Liver (tissue), 9 donors: ENCODE measurements around the gene OR2V1. TPM values are rescaled to one million over a fixed set of nuclear protein-coding genes. Genes with fewer than 3 reads are reported as not detected.

ENCODE experiments used
- DNase-seq: peaks from one replicate; pipeline ENCODE4 v3.0.0-alpha.2; 2017; ENCODE audit warnings: low spot score
- H3K27ac ChIP-seq, 2 donors: one replicate each; pipeline ENCODE4 v1.7.0; 2013; ENCODE audit warnings: inconsistent platforms in 2 of 2, low read length in 2 of 2, control low read depth in 1 of 2, low read depth in 1 of 2, mild to moderate bottlenecking in 1 of 2
- H3K27me3 ChIP-seq, 4 donors: one replicate each; pipeline versions ENCODE4 v1.6.1 to v1.7.0; 2013; ENCODE audit warnings: low read length in 3 of 4, inconsistent platforms in 1 of 4, mild to moderate bottlenecking in 1 of 4, moderate library complexity in 1 of 4; ENCODE audit not compliant: control insufficient read depth in 4 of 4, insufficient read depth in 4 of 4
- H3K36me3 ChIP-seq, 4 donors: one replicate each; pipeline versions ENCODE4 v1.6.1 to v1.7.0; 2013; ENCODE audit warnings: low read length in 3 of 4, mild to moderate bottlenecking in 3 of 4, low read depth in 1 of 4, moderate library complexity in 1 of 4; ENCODE audit not compliant: control insufficient read depth in 4 of 4, insufficient read depth in 3 of 4
- H3K4me1 ChIP-seq, 4 donors: one replicate each; pipeline versions ENCODE4 v1.6.1 to v1.7.0; 2013; ENCODE audit warnings: low read length in 3 of 4, mild to moderate bottlenecking in 3 of 4, moderate library complexity in 1 of 4; ENCODE audit not compliant: control insufficient read depth in 4 of 4, insufficient read depth in 4 of 4
- H3K4me3 ChIP-seq, 3 donors: one replicate each; pipeline versions ENCODE4 v1.6.1 to v1.7.0; 2013; ENCODE audit warnings: low read length in 3 of 3, control low read depth in 1 of 3, low read depth in 1 of 3, mild to moderate bottlenecking in 1 of 3
- H3K9ac ChIP-seq, 2 donors: one replicate each; pipeline ENCODE4 v1.7.0; 2013; ENCODE audit warnings: low read length in 2 of 2, mild to moderate bottlenecking in 2 of 2, moderate library complexity in 2 of 2, control low read depth in 1 of 2, low read depth in 1 of 2
- H3K9me3 ChIP-seq, 4 donors: one replicate each; pipeline versions ENCODE4 v1.6.1 to v1.7.0; 2013; ENCODE audit warnings: low read length in 3 of 4; ENCODE audit not compliant: control insufficient read depth in 4 of 4
- ATF3 ChIP-seq: IDR thresholded peaks from 2 replicates; pipeline ENCODE4 v1.6.1; 2016; ENCODE audit warnings: antibody characterized with exemption
- CTCF ChIP-seq: fragments of 150-350 bp; IDR thresholded peaks from 2 replicates; pipeline ENCODE4 v1.5.1; 2017; ENCODE audit warnings: improper control_type of control experiment, low read depth, low read length; ENCODE audit not compliant: missing input control
- EGR1 ChIP-seq, 2 donors: IDR thresholded peaks; 2 replicates each; pipeline ENCODE4 v1.6.1; 2016 to 2018; ENCODE audit warnings: antibody characterized with exemption in 2 of 2, low read depth in 2 of 2
- HNF4G ChIP-seq: IDR thresholded peaks from 2 replicates; pipeline ENCODE4 v1.6.1; 2016; ENCODE audit warnings: antibody characterized with exemption
- JUND ChIP-seq, 2 donors: IDR thresholded peaks; 2 replicates each; pipeline ENCODE4 v1.6.1; 2016; ENCODE audit warnings: antibody characterized with exemption in 2 of 2
- NR2F2 ChIP-seq: IDR thresholded peaks from 2 replicates; pipeline ENCODE4 v1.6.1; 2016; ENCODE audit warnings: antibody characterized with exemption
- RAD21 ChIP-seq, 2 donors: IDR thresholded peaks; 2 replicates each; pipeline ENCODE4 v1.6.1; 2016; ENCODE audit warnings: antibody characterized with exemption in 2 of 2, mild to moderate bottlenecking in 2 of 2
- REST ChIP-seq: IDR thresholded peaks from 2 replicates; pipeline ENCODE4 v1.6.1; 2016; ENCODE audit warnings: antibody characterized with exemption, mild to moderate bottlenecking
- RXRA ChIP-seq, 2 donors: IDR thresholded peaks; 2 replicates each; pipeline ENCODE4 v1.6.1; 2017 to 2018; ENCODE audit warnings: antibody characterized with exemption in 2 of 2, mild to moderate bottlenecking in 1 of 2
- SP1 ChIP-seq: IDR thresholded peaks from 2 replicates; pipeline ENCODE4 v1.6.1; 2018; ENCODE audit warnings: antibody characterized with exemption, mild to moderate bottlenecking
- TAF1 ChIP-seq: conservative IDR thresholded peaks from 2 replicates; pipeline ENCODE4 v1.6.1; 2016; ENCODE audit warnings: antibody characterized with exemption, mild to moderate bottlenecking
- YY1 ChIP-seq: IDR thresholded peaks from 2 replicates; pipeline ENCODE4 v1.6.1; 2016; ENCODE audit warnings: antibody characterized with exemption, mild to moderate bottlenecking
- ZBTB33 ChIP-seq: IDR thresholded peaks from 2 replicates; pipeline ENCODE4 v1.6.1; 2016; ENCODE audit warnings: antibody characterized with exemption
- WGBS: extraction: QIAGEN DNeasy Blood & Tissue Kit; methylation state at CpG from one replicate; pipeline ENCODE4 v1.1.7; 2013; 5-methylcytosine and 5-hydroxymethylcytosine counted together
- polyA plus RNA-seq, 2 donors: library from polyadenylated mRNA; stranded (reverse) in 1 of 2; unstranded in 1 of 2; fragments of 200-250 nt in 1 of 2; fragments of >200 nt in 1 of 2; fragmentation: Nextera tagmentation in 1 of 2; extraction: Ambion mirVana in 1 of 2; gene quantifications; one replicate each; pipeline versions ENCODE4 v1.2.1 to v1.2.3, GENCODE V29; 2013 to 2015
- total RNA-seq, 2 donors: library from RNA; depleted of rRNA; stranded (reverse); fragments of >200 nt; gene quantifications; one replicate each; pipeline ENCODE4 v1.2.3, GENCODE V29; 2014
- donor health status: healthy.
- donor health status: healthy.
- donor health status: healthy.
- donor health status: healthy.
- donor health status: healthy.

The OR2V1 gene
- total and polyA plus RNA-seq, 4 donors = not detected

GRCh38 chr5:181121675-181122561 lies 9.1 kb downstream of the OR2V1 start:
- H3K9me3 ChIP-seq = no peaks in the 10 kb centered on the region
- TF ChIP-seq RAD21 (IDR thresholded peaks at IDR 0.05) (peak; percentile 33 to 49), CTCF (peak; percentile 22), YY1 (no peak)
- H3K27ac ChIP-seq = peak overlapping the region in 1 of 2 donors; percentile 54
- no peak overlapping the region for H3K4me3 ChIP-seq
- no peaks in the 10 kb centered on the region for H3K36me3 ChIP-seq
- peaks cover 0 to 5% (median 1%) of the 10 kb centered on the region in 4 donors for H3K27me3 ChIP-seq
- no peak for DNase-seq
- H3K9ac ChIP-seq = no peak overlapping the region
- no peaks in the 10 kb centered on the region for H3K4me1 ChIP-seq
- 61% methylated on average over 28 of the region's 28 CpGs for WGBS

- H3K9me3 ChIP-seq = no peaks in the 10 kb centered on the region
- H3K4me1 ChIP-seq = no peaks in the 10 kb centered on the region
- no peak overlapping the region for H3K9ac ChIP-seq
- H3K36me3 ChIP-seq = no peaks in the 10 kb centered on the region
- H3K27ac ChIP-seq = no peak overlapping the region
- no peak for DNase-seq
- TF ChIP-seq JUND (IDR thresholded peaks at IDR 0.05) (no peak), SP1 (no peak), NR2F2 (no peak), EGR1 (IDR thresholded peaks at IDR 0.05; ENCODE audit: low read depth in 2 of 2) (no peak), TAF1 (no peak), ZBTB33 (no peak), RAD21 (IDR thresholded peaks at IDR 0.05) (no peak), REST (no peak), RXRA (IDR thresholded peaks at IDR 0.05) (no peak), CTCF (no peak), ATF3 (no peak), HNF4G (no peak)
- peaks cover 0 to 7% (median 2%) of the 10 kb centered on the region in 4 donors for H3K27me3 ChIP-seq
- no peak overlapping the region for H3K4me3 ChIP-seq
- 82% methylated on average over 5 of the region's 5 CpGs for WGBS
These were observed 10.2 kb downstream of the OR2V1 start for GRCh38 chr5:181120761-181121160.
